K562 treated with DMSO at 1 percent for 24 hours (cell line): ENCODE results near the gene FKBP6. TPM values are rescaled to one million over a fixed set of nuclear protein-coding genes. Genes with fewer than 3 reads are reported as not detected.

Experiments used
- total RNA-seq: library from RNA; unstranded; fragments of 300-600 nt; gene quantifications from 2 replicates; pipeline ENCODE4 v1.2.3, GENCODE V29; 2022; ENCODE audit warnings: low read depth; ENCODE audit not compliant: insufficient read depth

The FKBP6 gene
- total RNA-seq, result not detected in 2 replicates

GRCh38 chr7:73327922-73328321, at the start of gene FKBP6, which contains the start of gene TRIM50:
Gene FKBP6, plus strand, starts transcription at chr7:73328161. Its CDS starts 268 bp downstream, at chr7:73328429.
Gene TRIM50, minus strand, starts transcription at chr7:73328082. Its CDS starts 3,295 bp downstream, at chr7:73324787.

GRCh38 chr7:73308665-73309214, 19.2 kb upstream of the FKBP6 start, which contains the start of gene NSUN5:
Gene NSUN5, minus strand, starts transcription at chr7:73308826. Its CDS starts 36 bp downstream, at chr7:73308790.

Other genes with a start within 250 kb of the FKBP6 start
- gene SPDYE9, start 242.1 kb upstream of the FKBP6 start, total RNA-seq, result not detected in 2 replicates
- gene NSUN5, start 19.3 kb upstream of the FKBP6 start, total RNA-seq, result 109 and 117 TPM in 2 replicates
- not detected in 2 replicates for gene TRIM50, start 79 bp upstream of the FKBP6 start, total RNA-seq
- gene FZD9, start 105.6 kb downstream of the FKBP6 start, total RNA-seq, result 2.4 and 3.2 TPM in 2 replicates
- 56.9 and 63.3 TPM in 2 replicates for gene BAZ1B, start 194.1 kb downstream of the FKBP6 start, total RNA-seq
- 95.2 and 104 TPM in 2 replicates for gene BCL7B, start 229.5 kb downstream of the FKBP6 start, total RNA-seq